ENCODE data around the gene DAGLB.

Gene DAGLB

DNA sequence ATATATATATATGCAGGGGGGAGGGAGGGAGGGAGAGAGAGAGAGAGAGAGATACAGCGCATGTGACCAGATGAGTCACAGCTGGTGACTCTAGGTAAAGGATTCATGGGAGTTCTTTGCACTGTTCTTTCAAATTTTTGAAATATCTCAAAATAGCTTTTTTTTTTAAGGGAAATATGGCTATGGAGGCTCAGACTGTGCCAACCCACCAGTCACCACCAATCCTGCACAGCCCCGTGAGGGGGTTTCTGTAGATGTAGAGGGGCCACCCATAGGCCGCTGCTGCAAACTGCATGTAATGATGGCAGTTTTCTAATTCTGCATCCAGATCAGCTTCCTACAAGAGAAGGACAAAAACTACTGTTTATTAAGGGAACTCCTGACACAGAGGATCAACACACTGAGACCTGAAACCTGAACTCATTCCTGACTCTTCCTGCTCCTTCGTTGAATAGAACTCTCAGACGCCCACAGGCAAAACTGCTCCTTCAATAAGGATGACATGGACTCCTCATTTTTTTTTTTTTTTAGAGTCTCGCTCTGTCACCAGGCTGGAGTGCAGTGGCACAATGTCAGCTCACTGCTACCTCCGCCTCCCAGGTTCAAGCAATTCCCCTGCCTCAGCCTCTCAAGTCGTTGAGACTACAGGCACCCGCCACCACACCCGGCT, 17.3 kb downstream of the DAGLB start:
- H3K27ac Mint-ChIP-seq: no peak overlapping the region

DNA sequence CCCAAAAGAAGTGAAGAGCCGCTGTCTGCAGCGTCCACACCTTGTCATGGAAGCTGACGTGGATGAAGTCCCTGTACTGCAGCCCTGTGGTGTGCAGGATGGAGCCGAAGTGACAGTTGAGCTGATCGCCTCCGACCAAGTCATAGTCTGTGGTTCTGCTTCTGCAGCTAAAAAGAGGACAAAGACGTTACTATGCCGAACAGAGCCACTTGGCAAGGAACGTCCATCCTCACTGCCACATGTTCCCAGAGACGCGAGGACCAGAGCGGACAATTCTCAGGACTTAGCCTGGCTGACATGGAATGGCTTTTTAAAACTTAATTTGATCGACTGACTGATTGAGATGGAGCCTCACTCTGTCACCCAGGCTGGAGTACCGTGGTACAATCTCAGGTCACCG, 21.8 kb downstream of the DAGLB start:
- no peak overlapping the region for H3K4me3 Mint-ChIP-seq
- no peak for DNase-seq
- H3K9me3 Mint-ChIP-seq: no peaks in the 10 kb centered on the region
- H3K27ac Mint-ChIP-seq: no peak overlapping the region
- H3K36me3 Mint-ChIP-seq (ENCODE audit: low read depth): peaks cover 85% of the 10 kb centered on the region
- H3K4me1 Mint-ChIP-seq (ENCODE audit: low read depth): peaks cover 17% of the 10 kb centered on the region
- no peaks in the 10 kb centered on the region for H3K27me3 Mint-ChIP-seq

More for the DNA sequence above, 17.3 kb downstream of the DAGLB start:
- H3K27me3 Mint-ChIP-seq: no peaks in the 10 kb centered on the region
- peaks cover 83% of the 10 kb centered on the region for H3K36me3 Mint-ChIP-seq (ENCODE audit: low read depth)
- H3K4me1 Mint-ChIP-seq (ENCODE audit: low read depth): peaks cover 8% of the 10 kb centered on the region
- no peak overlapping the region for H3K4me3 Mint-ChIP-seq
- no peaks in the 10 kb centered on the region for H3K9me3 Mint-ChIP-seq
- no peak for DNase-seq

DNA sequence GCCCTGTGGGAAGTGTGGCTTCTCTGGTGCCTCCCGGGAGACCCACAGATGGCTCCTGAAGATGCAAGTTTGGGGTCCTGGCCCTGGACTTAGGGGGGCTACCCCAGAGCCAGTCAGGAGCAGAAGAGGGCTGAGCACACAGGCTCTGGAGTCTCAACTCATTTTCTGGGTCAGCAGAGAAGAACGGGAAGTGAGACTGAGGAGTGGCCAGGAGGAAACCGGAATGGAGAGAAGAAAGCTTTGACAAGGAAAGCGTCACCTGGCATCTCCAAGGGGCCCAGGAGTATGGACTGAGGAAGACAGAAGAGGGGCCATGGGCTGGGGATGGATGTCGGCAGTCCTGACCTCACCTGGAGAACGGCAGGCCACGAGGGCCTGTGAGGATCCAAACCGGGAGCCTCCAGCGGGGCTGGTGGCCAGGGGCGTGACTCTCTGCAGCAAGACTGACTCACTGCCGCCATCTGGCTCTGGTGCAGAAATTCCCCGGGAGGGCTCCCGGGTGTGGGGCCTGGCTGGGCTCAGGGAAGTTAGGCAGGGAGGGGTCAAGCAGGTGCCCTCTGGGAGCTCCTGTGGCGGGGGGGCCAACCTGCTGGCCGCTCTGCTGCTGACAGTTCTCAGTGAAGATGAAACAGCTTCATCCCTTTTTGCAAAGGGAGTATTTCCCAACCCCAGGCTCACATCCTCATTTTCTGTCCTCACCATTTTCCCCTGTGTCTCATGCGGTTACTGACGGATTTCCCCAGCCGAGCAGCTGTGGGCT, 23.6 kb downstream of the DAGLB start:
- no peaks in the 10 kb centered on the region for H3K9me3 Mint-ChIP-seq

DNA sequence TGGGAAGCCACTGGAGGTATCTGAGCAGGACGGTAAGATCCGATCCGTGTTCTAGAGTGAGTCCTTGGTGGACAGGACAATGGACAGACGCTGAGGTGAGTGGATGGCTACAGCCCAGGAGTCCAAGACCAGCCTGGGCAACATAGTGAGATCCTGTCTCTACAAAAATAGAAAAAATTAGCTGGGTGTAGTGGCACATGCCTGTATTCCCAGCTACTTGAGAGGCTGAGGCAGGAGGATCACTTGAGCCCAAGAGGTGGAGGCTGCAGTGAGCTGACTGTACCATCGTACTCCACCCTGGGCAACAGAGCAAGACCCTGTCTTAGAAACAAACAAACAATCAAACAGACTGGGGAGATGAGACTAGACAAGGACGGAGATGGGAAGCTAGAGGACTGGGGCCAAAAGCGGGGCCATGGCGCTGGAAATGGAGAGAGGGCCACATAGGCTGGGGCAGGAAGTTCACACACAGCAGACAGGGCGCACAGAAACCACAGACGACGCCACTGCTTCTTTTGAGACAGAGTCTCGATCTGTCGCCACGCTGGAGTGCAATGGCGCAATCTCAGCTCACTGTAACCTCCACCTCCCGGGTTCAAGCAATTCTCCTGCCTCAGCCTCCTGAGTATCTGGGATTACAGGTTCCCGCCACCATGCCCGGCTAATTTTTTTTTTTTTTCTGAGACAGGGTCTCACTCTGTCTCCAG, 24.7 kb downstream of the DAGLB start:
- Mint-ChIP-seq H3K4me1 (ENCODE audit: low read depth) (peaks cover 10% of the 10 kb centered on the region), H3K27ac (peak overlapping the region; percentile 61), H3K9me3 (no peaks in the 10 kb centered on the region), H3K36me3 (ENCODE audit: low read depth) (peaks cover 81% of the 10 kb centered on the region), H3K27me3 (no peaks in the 10 kb centered on the region), H3K4me3 (no peak overlapping the region)
- DNase-seq: no peak

More for the DNA sequence above, 23.6 kb downstream of the DAGLB start:
- Mint-ChIP-seq H3K27me3 (no peaks in the 10 kb centered on the region), H3K36me3 (ENCODE audit: low read depth) (peaks cover 85% of the 10 kb centered on the region), H3K4me1 (ENCODE audit: low read depth) (peaks cover 11% of the 10 kb centered on the region), H3K27ac (no peak overlapping the region), H3K4me3 (no peak overlapping the region)
- no peak for DNase-seq

DNA sequence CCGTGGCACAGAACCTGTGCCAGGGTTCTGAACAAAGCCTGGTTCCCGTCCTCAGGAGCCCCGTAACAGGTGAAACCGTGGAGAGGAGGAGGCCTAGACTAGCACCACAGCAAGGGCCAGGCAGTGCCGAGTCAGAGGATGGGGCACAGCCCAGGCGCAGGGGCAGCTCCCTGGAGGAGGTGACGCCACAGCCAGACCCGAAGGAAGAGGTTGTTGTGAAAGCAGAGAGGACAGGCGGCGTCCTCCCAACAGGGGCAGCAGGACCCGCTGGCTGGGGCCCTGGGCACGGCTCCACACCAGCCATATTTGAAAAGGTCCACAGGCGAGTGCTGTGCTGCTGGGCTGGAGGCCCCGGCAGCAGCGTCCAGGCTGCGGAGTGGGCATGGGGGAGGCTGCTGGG, 25.7 kb downstream of the DAGLB start:
- no peak overlapping the region for H3K4me3 Mint-ChIP-seq
- no peaks in the 10 kb centered on the region for H3K27me3 Mint-ChIP-seq
- H3K4me1 Mint-ChIP-seq (ENCODE audit: low read depth): peaks cover 10% of the 10 kb centered on the region
- H3K36me3 Mint-ChIP-seq (ENCODE audit: low read depth): peaks cover 77% of the 10 kb centered on the region
- no peaks in the 10 kb centered on the region for H3K9me3 Mint-ChIP-seq
- no peak for DNase-seq
- peak overlapping the region; percentile 22 for H3K27ac Mint-ChIP-seq

DNA sequence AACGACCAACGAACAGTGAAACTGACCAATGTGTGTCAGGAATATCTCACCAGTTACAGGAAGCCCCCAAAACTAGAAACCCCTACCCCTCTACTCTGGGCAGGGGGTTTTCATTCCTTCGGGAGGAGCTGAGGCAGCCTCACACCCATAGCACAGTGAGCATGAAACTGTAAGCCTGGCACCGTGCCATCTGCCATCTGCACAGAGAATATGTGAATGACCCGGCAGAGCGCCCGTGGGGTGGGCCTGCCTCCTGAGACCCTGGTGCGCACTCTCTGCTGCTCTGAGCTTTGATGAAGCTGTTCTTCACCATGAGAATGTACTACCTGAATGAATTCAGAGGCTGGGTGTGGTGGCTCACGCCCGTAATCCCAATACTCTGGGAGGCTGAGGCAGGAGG, 27.1 kb downstream of the DAGLB start:
- Mint-ChIP-seq H3K4me1 (ENCODE audit: low read depth) (peaks cover 10% of the 10 kb centered on the region), H3K27me3 (no peaks in the 10 kb centered on the region), H3K27ac (no peak overlapping the region), H3K36me3 (ENCODE audit: low read depth) (peaks cover 80% of the 10 kb centered on the region), H3K9me3 (no peaks in the 10 kb centered on the region), H3K4me3 (no peak overlapping the region)
- DNase-seq: no peak

DNA sequence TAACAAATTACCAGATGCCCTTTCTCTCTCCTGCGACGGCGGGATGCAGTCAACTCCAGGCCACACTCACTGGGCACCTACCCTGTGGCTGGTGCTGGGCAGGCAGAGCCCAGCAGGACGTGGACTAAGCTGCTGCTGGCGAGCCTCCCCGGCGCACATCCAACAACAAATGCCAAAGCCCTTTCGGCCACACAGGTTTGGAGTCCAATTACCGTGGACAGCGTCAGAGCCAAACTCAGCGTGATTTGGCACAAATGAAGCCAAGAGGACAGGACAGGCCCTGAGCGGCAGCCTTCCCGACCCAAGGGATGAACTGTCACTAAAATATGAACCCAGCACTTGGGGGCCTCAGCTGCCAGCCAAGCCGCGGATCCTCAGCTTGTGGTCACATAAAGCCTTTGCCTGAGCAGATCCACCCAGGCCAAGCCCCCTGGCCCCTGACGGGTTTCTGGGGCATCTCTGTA, 28.4 kb downstream of the DAGLB start:
- Mint-ChIP-seq H3K27ac (peak overlapping the region; percentile 32), H3K4me3 (no peak overlapping the region), H3K4me1 (ENCODE audit: low read depth) (peaks cover 10% of the 10 kb centered on the region), H3K36me3 (ENCODE audit: low read depth) (peaks cover 77% of the 10 kb centered on the region), H3K27me3 (no peaks in the 10 kb centered on the region), H3K9me3 (no peaks in the 10 kb centered on the region)
- no peak for DNase-seq

DNA sequence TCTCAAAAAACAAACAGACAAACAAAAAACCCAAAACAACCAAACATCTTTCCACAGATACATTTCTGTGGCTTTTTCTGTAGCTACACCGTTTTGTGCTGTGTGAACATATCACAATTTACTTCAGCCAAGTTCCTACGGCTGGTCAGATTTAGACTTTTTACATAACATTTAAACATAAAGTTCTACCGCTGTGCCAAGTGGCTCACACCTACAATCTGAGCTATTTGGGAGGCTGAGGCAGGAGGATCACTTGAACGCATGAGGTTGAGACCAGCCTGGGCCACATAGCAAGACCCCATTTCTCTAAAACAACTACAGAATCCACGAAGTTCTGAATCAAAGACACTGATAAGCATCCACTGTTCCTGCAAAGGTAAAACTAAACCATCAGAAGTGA, 30.3 kb downstream of the DAGLB start:
- H3K36me3 Mint-ChIP-seq (ENCODE audit: low read depth): peaks cover 78% of the 10 kb centered on the region
- peak overlapping the region; percentile 57 for H3K27ac Mint-ChIP-seq
- H3K4me3 Mint-ChIP-seq: no peak overlapping the region
- DNase-seq: no peak
- H3K4me1 Mint-ChIP-seq (ENCODE audit: low read depth): no peaks in the 10 kb centered on the region
- no peaks in the 10 kb centered on the region for H3K9me3 Mint-ChIP-seq
- H3K27me3 Mint-ChIP-seq: no peaks in the 10 kb centered on the region

DNA sequence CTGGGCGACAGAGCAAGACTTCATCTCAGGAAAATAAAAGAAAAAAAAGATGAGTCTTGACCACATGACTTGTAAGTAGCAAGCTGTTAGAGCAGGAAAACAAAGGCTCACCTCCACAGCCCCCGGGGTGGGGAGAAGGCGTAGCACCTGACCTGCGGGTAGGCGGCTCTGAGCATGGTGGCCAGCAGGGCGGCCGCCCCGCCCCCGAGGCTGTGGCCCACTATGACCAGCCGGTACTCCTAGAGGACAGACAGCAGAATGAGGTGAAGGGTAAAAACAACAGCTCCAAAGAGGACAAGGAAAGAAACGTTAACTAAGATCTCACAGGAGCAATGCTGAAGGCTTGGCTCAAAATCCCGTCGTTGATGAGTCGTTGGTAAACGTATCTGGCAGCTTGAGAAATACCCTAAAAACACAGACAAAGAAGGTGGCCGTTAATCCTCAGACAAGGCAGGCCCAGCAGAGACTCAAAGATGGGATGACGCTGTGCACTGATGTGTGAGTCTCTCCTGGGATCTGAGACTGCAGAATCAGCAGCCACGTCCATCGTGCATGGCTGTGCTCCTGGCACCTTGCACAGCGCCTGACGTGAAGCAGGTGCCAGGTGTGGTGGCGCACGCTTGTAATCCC, 31.1 kb downstream of the DAGLB start:
- no peak overlapping the region for H3K4me3 Mint-ChIP-seq
- no peaks in the 10 kb centered on the region for H3K9me3 Mint-ChIP-seq
- no peaks in the 10 kb centered on the region for H3K27me3 Mint-ChIP-seq
- DNase-seq: no peak
- peak overlapping the region; percentile 57 for H3K27ac Mint-ChIP-seq
- no peaks in the 10 kb centered on the region for H3K4me1 Mint-ChIP-seq (ENCODE audit: low read depth)
- peaks cover 78% of the 10 kb centered on the region for H3K36me3 Mint-ChIP-seq (ENCODE audit: low read depth)

DNA sequence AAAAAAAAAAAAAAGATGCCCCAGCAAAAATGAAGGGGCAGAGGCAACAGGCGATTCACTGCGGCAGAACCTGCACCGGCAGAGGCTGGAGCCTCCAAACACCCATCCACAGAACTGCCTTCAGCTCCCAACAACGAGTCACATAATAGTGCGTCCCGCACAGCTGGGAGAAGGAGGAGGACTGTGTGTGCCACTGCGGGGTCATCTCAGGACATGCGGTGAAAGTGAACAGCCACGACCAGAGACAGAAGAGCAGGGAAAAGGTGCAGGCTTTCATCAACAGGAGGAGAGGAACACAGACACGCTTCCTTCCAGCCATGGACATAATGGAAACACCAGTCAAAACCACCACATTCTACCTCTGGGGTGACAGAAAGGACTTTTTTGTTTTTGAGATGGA, 34.1 kb downstream of the DAGLB start:
- H3K36me3 Mint-ChIP-seq (ENCODE audit: low read depth): peaks cover 80% of the 10 kb centered on the region
- H3K4me3 Mint-ChIP-seq: no peak overlapping the region
- DNase-seq: no peak
- no peaks in the 10 kb centered on the region for H3K9me3 Mint-ChIP-seq
- no peaks in the 10 kb centered on the region for H3K27me3 Mint-ChIP-seq
- peak overlapping the region; percentile 47 for H3K27ac Mint-ChIP-seq
- no peaks in the 10 kb centered on the region for H3K4me1 Mint-ChIP-seq (ENCODE audit: low read depth)

DNA sequence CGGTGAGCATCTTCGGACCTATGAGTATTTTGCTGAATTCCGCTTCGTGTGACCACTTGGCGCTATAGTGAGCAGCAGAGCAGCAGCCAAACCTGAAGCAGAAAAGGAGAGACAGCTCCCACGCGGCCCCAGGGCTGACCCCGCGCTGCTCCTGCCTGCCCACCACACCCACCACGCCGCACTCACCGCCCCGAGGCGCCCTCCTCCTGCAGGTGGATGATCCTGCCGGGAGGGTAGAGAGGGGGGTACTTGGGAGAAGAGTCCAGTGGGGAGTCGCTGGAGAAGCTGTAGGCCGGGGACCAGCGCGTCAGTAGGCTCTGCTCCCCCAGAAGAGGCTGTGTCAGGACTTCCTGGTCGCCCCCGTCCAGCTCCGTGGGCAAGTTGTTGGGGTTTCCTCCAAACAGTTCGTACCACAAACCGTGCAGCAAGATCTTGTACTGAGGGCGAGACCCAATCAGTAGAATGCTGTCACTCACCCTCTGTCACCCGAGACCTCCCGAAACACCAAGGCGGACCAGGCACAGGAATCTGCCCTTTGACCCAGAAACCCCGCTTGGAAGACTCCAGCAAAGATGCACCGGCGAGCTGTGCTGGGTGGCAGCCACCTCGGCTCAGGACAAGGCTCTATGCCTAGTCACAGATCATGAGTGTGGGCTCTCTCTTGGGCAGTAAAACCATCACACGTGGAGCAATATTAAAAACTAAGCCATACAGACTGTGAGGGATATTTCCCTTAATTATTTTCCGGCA, 37.6 kb downstream of the DAGLB start:
- peak overlapping the region; percentile 66 for H3K27ac Mint-ChIP-seq
- no peaks in the 10 kb centered on the region for H3K9me3 Mint-ChIP-seq
- peaks cover 88% of the 10 kb centered on the region for H3K36me3 Mint-ChIP-seq (ENCODE audit: low read depth)

DNA sequence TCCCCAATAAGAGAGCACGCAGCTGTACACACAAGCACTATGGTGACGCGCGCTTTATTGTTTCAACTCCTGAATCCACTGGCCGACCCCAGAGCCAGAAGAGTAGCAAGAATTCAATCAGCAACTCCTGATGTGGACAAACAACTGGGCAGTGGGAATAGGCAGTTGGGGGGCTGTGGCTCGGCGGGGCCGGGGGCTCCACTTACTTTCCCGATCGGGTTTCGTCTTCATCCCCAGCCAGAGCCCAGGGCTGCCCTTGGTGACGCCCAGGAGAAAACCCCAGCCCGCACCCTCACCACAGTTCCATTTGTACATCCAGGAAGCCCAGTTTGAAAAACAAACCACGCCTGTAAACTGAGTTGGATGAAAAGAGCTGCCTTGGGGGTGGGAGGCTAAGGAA, 38.7 kb downstream of the DAGLB start:
- Mint-ChIP-seq H3K27me3 (no peaks in the 10 kb centered on the region), H3K9me3 (no peaks in the 10 kb centered on the region), H3K4me1 (ENCODE audit: low read depth) (no peaks in the 10 kb centered on the region), H3K4me3 (no peak overlapping the region), H3K27ac (peak overlapping the region; percentile 66), H3K36me3 (ENCODE audit: low read depth) (peaks cover 88% of the 10 kb centered on the region)
- no peak for DNase-seq

More for the DNA sequence above, 37.6 kb downstream of the DAGLB start:
- H3K4me3 Mint-ChIP-seq: no peak overlapping the region
- no peaks in the 10 kb centered on the region for H3K4me1 Mint-ChIP-seq (ENCODE audit: low read depth)
- H3K27me3 Mint-ChIP-seq: no peaks in the 10 kb centered on the region
- no peak for DNase-seq

DNA sequence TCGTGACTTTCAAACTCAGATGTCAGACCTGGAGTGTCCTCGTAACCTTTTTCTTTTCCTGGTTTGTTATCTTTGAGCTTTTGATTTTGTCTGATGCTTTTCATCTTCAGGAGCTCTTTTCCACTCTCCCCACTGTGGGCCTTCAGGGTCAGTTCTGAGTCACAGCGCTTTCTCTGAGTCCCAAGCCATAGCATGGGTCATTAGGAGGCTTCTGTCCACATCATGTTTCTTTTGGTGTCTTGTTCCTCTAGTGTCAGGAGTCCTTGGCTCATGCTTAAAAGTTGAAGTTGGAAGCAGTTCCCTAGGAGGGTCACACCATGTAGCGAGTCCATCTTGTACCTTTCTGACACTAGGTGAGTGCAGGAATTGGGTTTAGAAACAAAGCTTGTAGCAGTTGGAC, 40.3 kb downstream of the DAGLB start:
- H3K27ac Mint-ChIP-seq: peak overlapping the region; percentile 51
- H3K9me3 Mint-ChIP-seq: no peaks in the 10 kb centered on the region
- H3K4me3 Mint-ChIP-seq: no peak overlapping the region
- no peak for DNase-seq
- H3K36me3 Mint-ChIP-seq (ENCODE audit: low read depth): peaks cover 88% of the 10 kb centered on the region
- H3K4me1 Mint-ChIP-seq (ENCODE audit: low read depth): no peaks in the 10 kb centered on the region
- H3K27me3 Mint-ChIP-seq: no peaks in the 10 kb centered on the region

DNA sequence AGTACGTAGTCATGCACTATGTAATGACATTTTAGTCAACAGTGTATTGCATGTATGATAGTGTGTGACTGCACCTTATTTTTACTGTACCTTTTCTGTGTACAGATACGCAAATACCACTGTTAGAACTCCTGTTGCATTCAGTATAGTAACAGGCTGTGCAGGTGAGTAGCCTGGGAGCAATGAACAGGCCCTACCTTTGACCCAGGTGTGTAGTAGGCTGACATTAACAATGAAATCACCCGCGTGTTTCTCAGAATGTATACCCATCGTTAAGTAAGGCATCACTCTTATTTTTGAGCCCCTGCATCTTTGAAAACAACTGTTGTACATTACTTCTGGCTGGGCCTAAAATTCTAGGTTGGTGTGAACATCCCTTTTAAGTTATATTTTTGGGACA, 41.6 kb downstream of the DAGLB start:
- Mint-ChIP-seq H3K4me1 (ENCODE audit: low read depth) (no peaks in the 10 kb centered on the region), H3K9me3 (no peaks in the 10 kb centered on the region), H3K27me3 (no peaks in the 10 kb centered on the region), H3K4me3 (no peak overlapping the region), H3K27ac (peak overlapping the region; percentile 71), H3K36me3 (ENCODE audit: low read depth) (peaks cover 89% of the 10 kb centered on the region)
- no peak for DNase-seq
